ENCODE results near the gene KCNAB1.

- no peak for TF ChIP-seq MAX (IDR thresholded peaks at IDR 0.05)
- no peak for TF ChIP-seq CTCF (IDR thresholded peaks at IDR 0.05; ENCODE audit: control extremely low read depth in 1 of 3, insufficient read depth in 1 of 3, low read depth in 1 of 3, low read length in 3 of 3)
- TF ChIP-seq EP300 (IDR thresholded peaks at IDR 0.05; ENCODE audit: borderline replicate concordance in 1 of 2, low read depth in 2 of 2, low read length in 2 of 2), result no peak
- no peak for TF ChIP-seq BCL11A (IDR thresholded peaks at IDR 0.05; ENCODE audit: low read depth in 2 of 2, low read length in 2 of 2)
- no peak for TF ChIP-seq EZH2 (IDR thresholded peaks at IDR 0.05; ENCODE audit: low read depth, low read length, severe bottlenecking)
- no peak for TF ChIP-seq EGR1 (IDR thresholded peaks at IDR 0.05; ENCODE audit: borderline replicate concordance, low read depth, low read length)
These were observed 56.3 kb downstream of the KCNAB1 start for GRCh38 chr3:156176629-156177210.

Measured in H1 (cell line).